Nephron progenitor cell (in vitro differentiated cells): ENCODE measurements around the gene ZMYND8.

Source experiments
- DNase-seq: peaks from one replicate; pipeline ENCODE4 v3.0.0; 2021
- H3K27ac Mint-ChIP-seq: 2 replicates; pipeline ENCODE4 v1.8.0; 2021; ENCODE audit warnings: mild to moderate bottlenecking, moderate library complexity, mixed read lengths
- H3K27me3 Mint-ChIP-seq: 2 replicates; pipeline ENCODE4 v1.8.0; 2021; ENCODE audit warnings: mild to moderate bottlenecking, low read depth, mixed read lengths; ENCODE audit not compliant: poor library complexity
- H3K36me3 Mint-ChIP-seq: 2 replicates; pipeline ENCODE4 v1.8.0; 2021; ENCODE audit warnings: low read depth, mixed read lengths
- H3K4me1 Mint-ChIP-seq: 2 replicates; pipeline ENCODE4 v1.8.0; 2021; ENCODE audit warnings: mixed read lengths
- H3K4me3 Mint-ChIP-seq: 2 replicates; pipeline ENCODE4 v1.8.0; 2021; ENCODE audit warnings: mild to moderate bottlenecking, moderate library complexity, mixed read lengths
- H3K9me3 Mint-ChIP-seq: 2 replicates; pipeline ENCODE4 v1.8.0; 2021; ENCODE audit warnings: mild to moderate bottlenecking, moderate library complexity, mixed read lengths
- CTCF ChIP-seq: fragments of 200-600 bp; sonication (generic); IDR thresholded peaks from 2 replicates; pipeline ENCODE4 v1.5.0; 2021; ENCODE audit warnings: antibody characterized with exemption

The ZMYND8 gene

GRCh38 chr20:47252879-47253307 is 103.6 kb downstream of the ZMYND8 start:
- no peaks in the 10 kb centered on the region for H3K27me3 Mint-ChIP-seq
- H3K4me3 Mint-ChIP-seq, result no peak overlapping the region
- peaks cover 73% of the 10 kb centered on the region for H3K36me3 Mint-ChIP-seq
- H3K9me3 Mint-ChIP-seq, result no peaks in the 10 kb centered on the region
- peaks cover 16% of the 10 kb centered on the region for H3K4me1 Mint-ChIP-seq
- no peak for TF ChIP-seq CTCF
- DNase-seq, result no peak
- peak overlapping the region; percentile 51 for H3K27ac Mint-ChIP-seq

DNA sequence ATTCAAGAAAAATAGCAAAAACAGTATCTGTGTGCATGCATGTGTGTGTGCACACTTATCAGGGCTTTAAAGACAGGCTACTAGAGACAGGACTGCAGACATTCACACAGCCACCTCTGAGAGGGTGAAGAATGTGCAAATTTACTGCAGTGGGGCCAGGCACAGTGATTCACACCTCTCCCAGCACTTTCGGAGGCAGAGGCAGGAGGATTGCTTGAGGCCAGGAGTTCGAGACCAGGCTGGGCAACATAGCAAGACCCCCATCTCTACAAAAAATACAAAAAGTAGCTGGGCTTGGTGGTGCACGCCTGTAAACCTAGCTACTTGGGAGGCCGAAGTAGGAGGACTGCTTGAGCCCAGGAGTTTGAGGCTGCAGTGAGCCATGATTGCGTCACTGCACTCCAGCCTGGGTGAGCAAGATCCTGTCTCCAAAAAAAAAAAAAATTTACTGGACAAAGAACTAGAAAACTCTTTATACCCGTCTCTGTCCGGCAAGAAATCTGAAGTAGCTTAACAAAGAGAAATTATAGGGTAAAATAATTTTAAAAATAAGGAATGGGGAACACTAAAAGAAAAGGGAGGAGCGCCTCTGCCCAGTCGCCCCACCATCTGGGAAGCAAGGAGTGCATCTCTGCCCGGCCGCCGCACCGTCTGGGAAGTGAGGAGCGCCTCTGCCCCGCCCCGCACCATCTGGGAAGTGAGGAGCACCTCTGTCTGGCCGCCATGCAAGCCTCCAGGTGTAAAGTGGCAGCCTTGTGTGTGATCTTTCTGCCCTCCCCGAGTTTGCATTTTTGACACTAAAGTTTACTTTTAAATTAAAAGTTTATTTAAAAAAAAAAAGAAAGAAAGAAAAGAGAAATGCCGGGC is 105.1 kb downstream of the ZMYND8 start:
- no peak for TF ChIP-seq CTCF
- Mint-ChIP-seq H3K4me1 (peaks cover 16% of the 10 kb centered on the region), H3K4me3 (no peak overlapping the region), H3K27me3 (no peaks in the 10 kb centered on the region), H3K36me3 (peaks cover 71% of the 10 kb centered on the region), H3K9me3 (no peaks in the 10 kb centered on the region), H3K27ac (no peak overlapping the region)
- no peak for DNase-seq

GRCh38 chr20:47250360-47250759 is 106.1 kb downstream of the ZMYND8 start:
- Mint-ChIP-seq H3K4me3 (no peak overlapping the region), H3K27me3 (no peaks in the 10 kb centered on the region), H3K27ac (peak overlapping the region; percentile 49), H3K4me1 (peaks cover 16% of the 10 kb centered on the region), H3K9me3 (no peaks in the 10 kb centered on the region), H3K36me3 (peaks cover 80% of the 10 kb centered on the region)
- TF ChIP-seq CTCF, result no peak
- DNase-seq, result no peak

DNA sequence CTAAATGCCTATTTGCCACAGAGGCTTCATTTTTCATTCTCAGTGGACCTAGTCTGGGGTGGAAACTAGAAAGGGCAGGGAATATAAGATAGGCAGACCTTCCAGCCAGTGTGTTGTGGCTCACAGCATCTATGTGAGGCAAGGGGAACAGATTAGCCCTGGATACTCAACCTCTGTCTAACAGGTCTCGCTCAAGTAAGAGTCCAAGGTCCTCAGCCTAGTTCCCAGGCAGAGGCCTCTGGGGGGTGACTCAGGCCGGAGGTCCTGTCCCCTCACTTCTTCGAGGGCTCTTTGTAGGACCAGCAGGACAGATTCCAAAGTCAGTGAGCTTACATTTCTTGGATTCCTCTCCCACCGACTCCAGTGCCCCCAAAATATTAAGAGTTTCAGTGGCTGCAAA is 106.6 kb downstream of the ZMYND8 start:
- Mint-ChIP-seq H3K9me3 (no peaks in the 10 kb centered on the region), H3K4me3 (no peak overlapping the region), H3K36me3 (peaks cover 81% of the 10 kb centered on the region), H3K4me1 (peaks cover 16% of the 10 kb centered on the region), H3K27ac (peak overlapping the region; percentile 49), H3K27me3 (no peaks in the 10 kb centered on the region)
- no peak for TF ChIP-seq CTCF
- no peak for DNase-seq

- Mint-ChIP-seq H3K27ac (no peak overlapping the region), H3K9me3 (no peaks in the 10 kb centered on the region), H3K36me3 (peaks cover 84% of the 10 kb centered on the region), H3K27me3 (peaks cover 3% of the 10 kb centered on the region), H3K4me3 (no peak overlapping the region), H3K4me1 (peaks cover 9% of the 10 kb centered on the region)
- no peak for TF ChIP-seq CTCF
- DNase-seq, result no peak
Measured at GRCh38 chr20:47248448-47248966, 108.0 kb downstream of the ZMYND8 start.

DNA sequence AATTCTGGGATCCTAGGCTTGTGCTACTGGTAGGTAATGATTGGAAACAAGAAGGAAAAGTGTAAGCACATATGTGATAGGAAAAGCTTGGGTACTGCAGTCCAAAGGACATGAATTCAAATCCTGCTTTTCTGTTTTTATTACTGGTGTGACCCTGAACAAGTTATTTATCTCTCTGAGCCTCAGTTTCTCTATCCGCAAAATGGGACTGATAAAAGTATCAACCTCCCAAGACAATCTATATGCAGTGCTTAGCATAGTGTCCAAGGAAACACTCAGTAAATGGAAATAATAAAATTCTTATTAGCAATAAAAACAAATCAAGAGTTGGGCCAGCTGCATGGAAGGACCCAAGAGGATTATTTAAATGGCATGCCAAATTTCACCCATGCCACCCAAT is 108.5 kb downstream of the ZMYND8 start:
- TF ChIP-seq CTCF, result no peak
- no peak for DNase-seq
- Mint-ChIP-seq H3K27ac (no peak overlapping the region), H3K4me3 (no peak overlapping the region), H3K27me3 (peaks cover 3% of the 10 kb centered on the region), H3K9me3 (no peaks in the 10 kb centered on the region), H3K4me1 (peaks cover 9% of the 10 kb centered on the region), H3K36me3 (peaks cover 84% of the 10 kb centered on the region)
